Upper lobe of left lung (tissue), 6 donors: Measurements from ENCODE around the gene NAV2. TPM values are rescaled to one million over a fixed set of nuclear protein-coding genes. Genes with fewer than 3 reads are reported as not detected.

Experiments
- ATAC-seq, 2 donors: fragments of 200-7000 bp; cut with Tn5 transposase; one replicate each; pipeline ENCODE4 v1.9.1; 2022; ENCODE audit warnings: mild to moderate bottlenecking in 2 of 2, moderate library complexity in 2 of 2; ENCODE audit not compliant: low FRiP score in 2 of 2
- DNase-seq, 2 donors: peaks; one replicate each; pipeline ENCODE4 v3.0.0-alpha.2; 2019 to 2020
- H3K27ac ChIP-seq, 4 donors: fragments of 200-600 bp; sonication (generic); one replicate each; pipeline ENCODE4 v1.5.1; 2016 to 2019
- H3K27me3 ChIP-seq, 4 donors: fragments of 200-600 bp; sonication (generic); one replicate each; pipeline ENCODE4 v1.5.1; 2017 to 2019
- H3K36me3 ChIP-seq, 4 donors: fragments of 200-600 bp; sonication (generic); one replicate each; pipeline ENCODE4 v1.5.1; 2016 to 2019
- H3K4me1 ChIP-seq, 4 donors: fragments of 200-600 bp; sonication (generic); one replicate each; pipeline ENCODE4 v1.5.1; 2018 to 2019
- H3K4me3 ChIP-seq, 4 donors: fragments of 200-600 bp; sonication (generic); one replicate each; pipeline ENCODE4 v1.5.1; 2017 to 2019; ENCODE audit warnings: mild to moderate bottlenecking in 2 of 4, moderate library complexity in 1 of 4
- H3K9me3 ChIP-seq, 4 donors: fragments of 200-600 bp; sonication (generic); one replicate each; pipeline ENCODE4 v1.5.1; 2018 to 2019
- EP300 ChIP-seq, 4 donors: sonication (generic); formaldehyde crosslinking; IDR thresholded peaks; one replicate each; pipeline ENCODE4 v1.5.1; 2017; ENCODE audit warnings: antibody characterized with exemption in 4 of 4, control low read depth in 2 of 4
- POLR2A ChIP-seq, 4 donors: fragments of 450-650 bp; IDR thresholded peaks; one replicate each; pipeline ENCODE4 v1.5.1; 2016 to 2017; ENCODE audit warnings: antibody characterized with exemption in 4 of 4, mild to moderate bottlenecking in 2 of 4
- POLR2AphosphoS5 ChIP-seq, 2 donors: sonication (generic); formaldehyde crosslinking; IDR thresholded peaks; one replicate each; pipeline ENCODE4 v1.5.1; 2017; ENCODE audit warnings: antibody characterized with exemption in 2 of 2
- WGBS, 2 donors: methylation state at CpG; one replicate each; pipeline ENCODE4 v1.1.5; 2017 to 2018; 5-methylcytosine and 5-hydroxymethylcytosine counted together
- total RNA-seq, 6 donors: library from RNA; depleted of rRNA in 4 of 6; stranded (reverse); fragments of >200 nt in 4 of 6; gene quantifications; one replicate each; pipeline versions ENCODE4 v1.1.0 to v1.2.1, GENCODE V29; 2016 to 2021
- TF ChIP-seq, protein P1 (sequence below), 6 experiments: fragments of 450-650 bp in 4 of 6; fragments of 200-600 bp in 2 of 6; sonication (generic) in 2 of 6; IDR thresholded peaks; one replicate each; pipeline ENCODE4 v1.5.1; 2016 to 2019; ENCODE audit warnings: antibody characterized with exemption in 6 of 6
- donor health status: DM: no; HTN: no; CAD: no; lungs with moderate emphysema.
- donor health status: DM: no; HTN: yes; CAD: no; lungs with severe emphysema.

The NAV2 gene
- total RNA-seq, 6 donors from 2014 or later = 40.5 to 61.4 (median 52.3) TPM

GRCh38 chr11:19821412-19821875 lies 108.8 kb downstream of the NAV2 start:
- ATAC-seq (peak; percentile 24 to 59), DNase-seq (peak in 1 of 2 donors; percentile 78)
- TF ChIP-seq POLR2AphosphoS5 (IDR thresholded peaks at IDR 0.05) (peak in 1 of 2 donors; percentile 75), POLR2A (IDR thresholded peaks at IDR 0.05) (no peak), EP300 (IDR thresholded peaks at IDR 0.05) (peak in 2 of 4 donors; percentile 35 to 78)
- TF ChIP-seq, protein P1, sequence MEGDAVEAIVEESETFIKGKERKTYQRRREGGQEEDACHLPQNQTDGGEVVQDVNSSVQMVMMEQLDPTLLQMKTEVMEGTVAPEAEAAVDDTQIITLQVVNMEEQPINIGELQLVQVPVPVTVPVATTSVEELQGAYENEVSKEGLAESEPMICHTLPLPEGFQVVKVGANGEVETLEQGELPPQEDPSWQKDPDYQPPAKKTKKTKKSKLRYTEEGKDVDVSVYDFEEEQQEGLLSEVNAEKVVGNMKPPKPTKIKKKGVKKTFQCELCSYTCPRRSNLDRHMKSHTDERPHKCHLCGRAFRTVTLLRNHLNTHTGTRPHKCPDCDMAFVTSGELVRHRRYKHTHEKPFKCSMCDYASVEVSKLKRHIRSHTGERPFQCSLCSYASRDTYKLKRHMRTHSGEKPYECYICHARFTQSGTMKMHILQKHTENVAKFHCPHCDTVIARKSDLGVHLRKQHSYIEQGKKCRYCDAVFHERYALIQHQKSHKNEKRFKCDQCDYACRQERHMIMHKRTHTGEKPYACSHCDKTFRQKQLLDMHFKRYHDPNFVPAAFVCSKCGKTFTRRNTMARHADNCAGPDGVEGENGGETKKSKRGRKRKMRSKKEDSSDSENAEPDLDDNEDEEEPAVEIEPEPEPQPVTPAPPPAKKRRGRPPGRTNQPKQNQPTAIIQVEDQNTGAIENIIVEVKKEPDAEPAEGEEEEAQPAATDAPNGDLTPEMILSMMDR (IDR thresholded peaks at IDR 0.05) = no peak
- H3K27me3 ChIP-seq = no peaks in the 10 kb centered on the region
- H3K36me3 ChIP-seq = no peaks in the 10 kb centered on the region
- H3K4me3 ChIP-seq = no peak overlapping the region
- H3K4me1 ChIP-seq = peaks cover 0 to 42% (median 26%) of the 10 kb centered on the region in 4 donors
- no peaks in the 10 kb centered on the region for H3K9me3 ChIP-seq
- 71 to 89% methylated on average over 1 of the region's 1 CpG for WGBS, 2 donors
- peak overlapping the region in 3 of 4 donors; percentile 3 to 74 (median 44) for H3K27ac ChIP-seq

DNA sequence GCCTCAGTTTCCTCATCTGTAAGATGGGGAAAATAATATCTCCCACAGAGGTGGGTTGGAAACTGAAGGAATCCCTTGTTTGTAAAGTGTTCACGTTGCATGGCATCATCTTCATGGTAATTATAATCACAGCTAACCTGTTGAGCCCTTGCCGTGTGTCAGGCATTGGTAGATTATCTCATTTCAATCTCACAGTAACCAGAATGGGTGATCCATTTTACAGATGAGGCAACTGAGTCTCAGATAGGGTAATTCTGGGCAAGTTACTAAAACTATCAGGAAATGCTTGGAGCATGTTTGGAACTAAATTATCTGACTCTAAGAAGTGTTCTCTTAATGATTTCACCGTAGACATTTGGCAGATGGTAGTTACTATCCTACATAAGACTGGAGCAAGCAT lies 109.4 kb downstream of the NAV2 start:
- peaks cover 0 to 36% (median 23%) of the 10 kb centered on the region in 4 donors for H3K4me1 ChIP-seq
- no peaks in the 10 kb centered on the region for H3K36me3 ChIP-seq
- no peaks in the 10 kb centered on the region for H3K9me3 ChIP-seq
- peak overlapping the region in 1 of 4 donors; percentile 74 for H3K27ac ChIP-seq
- no peaks in the 10 kb centered on the region for H3K27me3 ChIP-seq
- DNase-seq (no peak), ATAC-seq (no peak)
- no peak overlapping the region for H3K4me3 ChIP-seq
- WGBS, 2 donors = 77 to 80% methylated on average over 3 of the region's 3 CpGs
- no peak for TF ChIP-seq EP300 (IDR thresholded peaks at IDR 0.05)
- TF ChIP-seq POLR2AphosphoS5 (IDR thresholded peaks at IDR 0.05) = no peak
- TF ChIP-seq POLR2A (IDR thresholded peaks at IDR 0.05) = no peak
- TF ChIP-seq, protein P1 (IDR thresholded peaks at IDR 0.05) = no peak

DNA sequence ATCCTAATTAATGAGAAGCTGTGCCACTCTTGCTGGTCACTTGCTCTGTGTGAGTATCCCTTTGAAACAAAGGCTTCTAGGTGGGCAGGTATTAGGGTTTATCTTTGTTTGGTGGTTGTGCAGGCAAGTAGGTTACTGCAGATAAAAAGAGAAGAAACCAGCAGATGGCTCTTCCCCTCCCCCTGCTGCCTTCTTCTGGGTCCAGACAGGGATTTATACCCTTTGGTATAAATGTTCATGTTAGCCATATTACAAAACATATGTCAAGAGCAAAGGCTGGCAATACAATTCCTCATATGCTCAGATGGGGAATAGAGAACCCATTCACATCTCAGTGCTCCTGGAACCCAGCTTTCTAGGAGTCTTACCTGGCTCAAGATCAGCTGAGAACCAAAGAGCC lies 109.9 kb downstream of the NAV2 start:
- Histone ChIP-seq H3K9me3 (no peaks in the 10 kb centered on the region), H3K27me3 (no peaks in the 10 kb centered on the region), H3K4me1 (peaks cover 0 to 32% (median 23%) of the 10 kb centered on the region in 4 donors), H3K4me3 (no peak overlapping the region), H3K27ac (no peak overlapping the region), H3K36me3 (no peaks in the 10 kb centered on the region)
- no peak for TF ChIP-seq POLR2AphosphoS5 (IDR thresholded peaks at IDR 0.05)
- TF ChIP-seq POLR2A (IDR thresholded peaks at IDR 0.05) = no peak
- TF ChIP-seq, protein P1 (IDR thresholded peaks at IDR 0.05) = no peak
- no peak for TF ChIP-seq EP300 (IDR thresholded peaks at IDR 0.05)
- DNase-seq (no peak), ATAC-seq (no peak)

DNA sequence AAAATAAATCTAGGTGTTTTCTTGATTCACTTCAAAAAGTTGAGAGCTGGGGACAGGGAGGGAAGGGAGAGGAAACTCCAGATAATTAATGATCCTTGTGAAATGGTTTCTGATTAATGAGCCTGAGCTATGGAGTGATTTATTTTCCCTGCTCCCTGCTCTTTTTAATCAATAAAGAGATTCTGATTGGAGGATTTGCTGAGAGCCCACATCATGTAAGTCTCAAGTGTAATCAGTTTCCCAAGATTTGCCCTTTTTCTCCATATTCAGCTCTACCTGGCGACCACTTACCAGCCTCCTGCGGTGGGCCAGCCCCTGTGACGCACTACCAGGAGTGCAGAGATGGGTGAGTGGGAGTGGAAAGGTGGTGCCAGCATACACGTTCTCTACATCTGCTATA lies 114.0 kb downstream of the NAV2 start:
- 79 to 100% methylated on average over 4 of the region's 4 CpGs for WGBS, 2 donors
- H3K4me1 ChIP-seq = peaks cover 0 to 15% (median 4%) of the 10 kb centered on the region in 4 donors
- no peak for ATAC-seq
- no peaks in the 10 kb centered on the region for H3K9me3 ChIP-seq
- H3K4me3 ChIP-seq = no peak overlapping the region
- no peak for TF ChIP-seq POLR2AphosphoS5 (IDR thresholded peaks at IDR 0.05)
- no peak for TF ChIP-seq POLR2A (IDR thresholded peaks at IDR 0.05)
- TF ChIP-seq, protein P1 (IDR thresholded peaks at IDR 0.05) = no peak
- no peak for TF ChIP-seq EP300 (IDR thresholded peaks at IDR 0.05)
- H3K27ac ChIP-seq = no peak overlapping the region
- no peaks in the 10 kb centered on the region for H3K27me3 ChIP-seq
- no peak for DNase-seq
- no peaks in the 10 kb centered on the region for H3K36me3 ChIP-seq
